UCSD-AML1 (cell line): ENCODE data around the gene SNED1.

Experiments
- DNase-seq: peaks from one replicate; lab custom pipeline; 2025; ENCODE audit not compliant: unreplicated experiment; lab: John Stamatoyannopoulos, UW

The SNED1 gene

DNA sequence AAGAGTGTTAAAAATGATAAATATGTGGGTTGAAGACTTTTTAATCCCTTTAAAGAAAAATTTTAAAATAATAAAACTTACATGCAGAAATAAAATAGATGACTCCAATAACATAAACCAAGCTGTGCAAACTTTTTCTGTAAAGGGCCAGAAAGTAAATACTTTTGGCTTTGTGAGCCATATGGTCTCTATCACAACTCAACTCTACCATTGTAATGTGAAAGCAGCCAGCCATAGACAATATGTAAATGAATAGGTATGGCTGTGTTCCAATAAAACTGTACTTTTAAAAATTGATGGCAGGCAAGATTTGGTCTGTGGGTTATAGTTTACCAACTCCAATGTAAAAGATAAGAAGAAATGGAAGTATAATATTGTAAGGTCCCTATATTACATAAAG is 45.2 kb downstream of the SNED1 start:
- DNase-seq: no peak

DNA sequence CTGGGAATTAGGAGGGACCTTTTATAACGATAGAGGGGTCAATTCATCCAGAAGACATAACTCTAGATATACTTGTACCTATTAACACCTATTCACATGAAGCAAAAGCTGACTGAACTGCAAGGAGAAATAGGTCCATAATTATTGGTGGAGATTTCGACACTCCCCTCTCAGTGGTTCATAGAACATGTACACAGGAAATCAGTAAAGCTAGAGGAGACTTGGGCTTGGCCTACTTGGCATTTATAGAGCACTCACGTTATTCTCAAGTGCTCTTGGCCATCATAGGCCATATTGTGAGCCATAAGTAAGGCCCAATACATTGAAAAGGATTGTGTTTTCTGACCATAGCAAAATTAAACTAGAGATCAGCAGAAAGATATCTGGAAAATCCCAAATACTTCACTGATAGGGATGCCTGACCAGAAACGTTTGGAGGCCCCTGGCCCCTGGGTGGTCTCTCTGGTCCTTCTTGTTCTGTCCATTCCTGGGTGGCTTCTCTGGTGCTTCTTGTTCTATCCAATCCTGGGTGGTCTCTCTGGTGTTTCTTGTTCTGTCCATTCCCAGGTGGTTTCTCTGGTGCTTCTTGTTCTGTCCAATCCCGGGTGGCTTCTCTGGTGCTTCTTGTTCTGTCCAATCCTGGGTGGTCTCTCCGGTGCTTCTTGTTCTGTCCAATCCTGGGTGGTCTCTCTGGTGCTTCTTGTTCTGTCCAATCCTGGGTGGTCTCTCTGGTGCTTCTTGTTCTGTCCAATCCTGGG is 49.0 kb downstream of the SNED1 start:
- no peak for DNase-seq

DNA sequence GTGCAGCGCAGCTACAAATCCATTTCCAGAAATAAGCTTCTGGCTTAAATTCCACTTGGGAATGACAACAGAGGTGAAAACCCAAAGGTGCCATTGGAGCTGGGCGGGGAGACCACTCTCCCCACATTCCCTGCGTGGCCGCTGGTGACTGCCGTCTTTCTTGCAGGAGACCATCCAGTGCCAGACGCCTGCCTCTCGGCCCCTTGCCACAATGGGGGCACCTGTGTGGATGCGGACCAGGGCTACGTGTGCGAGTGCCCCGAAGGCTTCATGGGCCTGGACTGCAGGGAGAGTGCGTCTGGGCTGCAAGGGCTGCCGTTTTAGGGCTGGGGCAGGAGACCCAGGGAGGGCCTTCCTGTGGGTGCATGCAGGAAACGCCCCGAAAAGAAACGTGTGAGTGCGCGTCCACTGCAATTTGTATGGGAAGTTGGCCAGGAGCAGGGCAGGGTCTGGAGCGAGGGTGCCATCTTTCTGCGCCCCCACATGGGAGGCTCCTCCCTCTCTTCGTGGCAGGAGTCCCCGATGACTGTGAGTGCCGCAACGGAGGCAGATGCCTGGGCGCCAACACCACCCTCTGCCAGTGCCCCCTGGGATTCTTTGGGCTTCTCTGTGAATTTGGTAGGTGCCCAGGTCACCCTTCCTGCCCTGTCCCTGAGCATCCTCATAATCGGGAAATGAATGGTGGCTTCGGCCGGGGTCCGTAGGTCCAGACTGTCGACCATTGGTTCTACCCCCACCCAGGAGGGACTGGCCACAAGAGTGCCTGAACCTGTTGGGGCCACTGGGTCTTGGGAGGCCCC is 49.9 kb downstream of the SNED1 start:
- no peak for DNase-seq

DNA sequence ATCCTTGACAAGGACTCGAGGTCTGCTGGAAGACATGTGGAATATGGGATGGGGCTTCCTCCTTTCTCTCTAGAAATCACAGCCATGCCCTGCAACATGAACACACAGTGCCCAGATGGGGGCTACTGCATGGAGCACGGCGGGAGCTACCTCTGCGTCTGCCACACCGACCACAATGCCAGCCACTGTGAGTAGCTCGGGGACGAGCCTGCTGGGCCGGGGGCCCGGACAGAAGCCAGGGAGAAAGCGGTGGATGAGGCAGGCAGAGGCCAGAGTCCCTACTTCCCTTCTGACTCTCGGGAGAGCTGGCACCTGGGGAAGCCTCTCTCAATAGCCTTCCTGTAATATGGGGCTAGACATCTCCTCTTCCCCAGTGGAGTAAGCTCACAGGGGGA is 50.5 kb downstream of the SNED1 start:
- DNase-seq: no peak

DNA sequence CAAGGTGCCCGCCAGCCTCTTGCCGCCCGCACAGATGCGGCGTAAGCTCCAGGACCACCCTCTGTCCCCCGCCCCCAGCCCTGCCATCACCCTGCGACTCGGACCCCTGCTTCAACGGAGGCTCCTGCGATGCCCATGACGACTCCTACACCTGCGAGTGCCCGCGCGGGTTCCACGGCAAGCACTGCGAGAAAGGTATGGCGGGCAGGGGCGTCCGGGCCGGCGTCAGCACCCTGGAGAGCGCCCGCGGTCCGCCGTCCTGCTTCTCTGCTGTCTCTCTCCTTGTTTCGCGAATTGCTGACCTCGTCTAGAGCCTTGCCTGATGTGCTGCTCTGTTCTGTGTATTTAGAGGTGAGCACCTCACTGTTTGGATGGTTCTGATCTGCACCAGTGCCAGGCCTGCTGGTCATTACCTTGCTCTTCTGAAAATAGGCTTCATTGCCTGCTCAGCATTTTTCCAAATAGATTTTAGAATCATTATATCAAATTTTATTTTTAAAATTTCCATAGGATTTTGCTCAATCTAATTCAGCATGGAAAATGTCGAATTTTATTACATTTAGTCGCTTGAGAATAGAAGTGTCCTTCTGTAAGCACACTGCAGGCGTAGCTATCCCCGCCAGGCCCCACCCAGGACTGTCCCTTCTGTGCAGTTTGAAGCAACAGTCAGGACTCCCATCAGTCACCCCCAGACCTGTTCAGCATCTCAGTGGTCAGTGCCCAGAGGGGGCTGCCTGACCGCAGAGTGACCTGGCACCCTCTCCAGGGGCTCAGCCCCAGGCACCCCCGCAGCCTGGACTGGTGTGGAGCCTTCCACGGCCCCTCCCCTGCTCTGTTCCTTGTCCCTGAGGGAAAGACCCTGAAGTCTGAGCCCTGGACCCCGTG is 51.6 kb downstream of the SNED1 start:
- no peak for DNase-seq

DNA sequence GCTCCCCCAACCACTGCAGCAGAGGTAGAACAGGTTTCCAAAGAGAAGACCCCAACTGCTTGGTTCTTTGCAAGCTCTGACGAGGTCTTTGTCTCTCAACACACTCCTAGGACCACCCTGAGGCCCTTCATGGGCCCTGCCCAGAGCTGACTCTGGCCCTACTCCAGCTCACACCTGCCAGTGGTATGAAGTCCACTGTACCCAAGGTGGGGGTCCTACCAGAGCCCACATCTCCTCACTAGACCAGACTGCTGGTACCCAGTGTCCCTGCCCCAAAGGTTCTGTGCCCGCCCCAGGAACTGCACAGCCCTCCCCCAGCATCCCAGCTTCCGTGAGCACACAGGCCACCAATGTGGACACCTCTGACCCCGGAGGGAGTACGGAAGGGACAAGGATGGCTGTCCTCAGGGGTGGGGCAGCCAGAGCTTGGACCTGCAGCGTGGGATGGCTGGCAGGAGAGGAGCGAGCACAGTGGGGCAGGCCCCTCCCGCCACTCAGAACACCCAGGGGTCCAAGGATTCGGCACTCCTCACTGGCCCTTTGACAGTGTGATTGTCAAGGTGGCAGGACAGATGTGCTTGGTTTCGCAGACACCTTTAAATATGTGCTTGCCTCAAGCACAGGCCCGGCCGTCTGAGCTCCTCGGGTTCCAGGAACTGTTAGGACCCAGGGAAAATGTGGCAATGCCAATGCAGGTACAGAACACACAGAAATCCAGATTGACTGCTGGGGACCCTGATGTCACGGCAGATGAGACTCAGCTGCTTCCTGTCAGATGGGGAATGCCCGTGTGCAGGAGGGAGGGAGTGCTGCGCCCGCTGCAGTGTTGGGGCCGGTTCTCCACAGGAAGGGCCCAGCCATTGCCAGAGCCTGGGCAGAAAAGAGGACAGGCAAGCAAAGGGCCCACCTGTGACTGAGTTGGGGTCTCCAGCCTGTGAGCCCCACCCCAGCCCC is 52.5 kb downstream of the SNED1 start:
- DNase-seq: no peak

DNA sequence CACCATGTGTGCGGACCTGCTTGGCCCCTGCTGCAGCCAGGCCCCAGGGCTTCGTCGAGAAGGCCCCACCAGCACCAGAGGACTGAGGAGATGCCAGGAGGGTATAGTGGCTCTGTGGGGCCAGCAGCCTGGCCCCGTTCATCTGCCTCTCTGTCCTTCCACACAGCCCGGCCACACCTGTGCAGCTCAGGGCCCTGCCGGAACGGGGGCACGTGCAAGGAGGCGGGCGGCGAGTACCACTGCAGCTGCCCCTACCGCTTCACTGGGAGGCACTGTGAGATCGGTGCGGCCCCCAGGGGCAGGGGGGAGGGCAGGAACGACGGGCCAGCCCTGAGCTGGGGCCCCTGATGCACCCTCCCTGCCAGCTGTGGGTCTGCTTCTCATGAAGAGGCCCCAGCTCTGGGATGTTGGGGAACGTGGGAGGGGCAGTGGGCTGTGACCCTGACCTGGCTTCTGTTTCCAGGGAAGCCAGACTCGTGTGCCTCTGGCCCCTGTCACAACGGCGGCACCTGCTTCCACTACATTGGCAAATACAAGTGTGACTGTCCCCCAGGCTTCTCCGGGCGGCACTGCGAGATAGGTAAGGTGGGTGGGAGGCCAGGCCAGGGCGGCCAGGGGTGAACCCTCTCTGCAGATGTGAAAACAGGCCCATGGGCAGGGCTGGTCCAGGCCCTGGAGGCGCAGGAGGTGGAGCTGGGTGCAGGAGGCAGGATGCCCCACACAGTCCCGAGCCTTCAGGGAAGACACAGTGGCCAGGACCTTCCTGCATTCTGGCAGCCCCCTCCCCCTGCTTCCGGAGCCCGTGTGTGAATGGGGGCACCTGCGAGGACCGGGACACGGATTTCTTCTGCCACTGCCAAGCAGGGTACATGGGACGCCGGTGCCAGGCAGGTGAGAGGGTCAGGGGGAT is 53.4 kb downstream of the SNED1 start:
- no peak for DNase-seq

DNA sequence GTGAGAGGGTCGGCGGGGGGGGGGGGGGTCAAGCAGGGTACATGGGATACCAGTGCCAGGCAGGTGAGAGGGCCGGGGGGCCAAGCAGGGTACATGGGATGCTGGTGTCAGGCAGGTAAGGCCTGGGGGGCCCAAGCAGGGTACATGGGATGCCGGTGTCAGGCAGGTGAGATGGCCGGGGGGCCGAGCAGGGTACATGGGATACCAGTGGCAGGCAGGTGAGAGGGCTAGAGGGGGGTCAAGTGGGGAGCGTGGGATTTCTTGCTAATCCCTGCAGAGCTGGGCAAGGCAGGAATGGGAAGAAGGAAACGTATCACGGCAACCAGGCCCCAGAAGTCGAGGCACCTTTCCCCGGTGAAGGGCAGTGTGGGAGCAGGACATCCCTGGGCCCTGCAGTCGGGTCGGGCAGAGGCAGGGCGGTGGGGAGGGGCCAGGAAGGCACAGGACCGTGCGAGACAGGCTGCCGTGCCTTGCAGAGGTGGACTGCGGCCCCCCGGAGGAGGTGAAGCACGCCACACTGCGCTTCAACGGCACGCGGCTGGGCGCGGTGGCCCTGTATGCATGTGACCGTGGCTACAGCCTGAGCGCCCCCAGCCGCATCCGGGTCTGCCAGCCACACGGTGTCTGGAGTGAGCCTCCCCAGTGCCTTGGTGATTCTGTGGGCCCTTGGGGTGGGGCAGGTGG is 54.4 kb downstream of the SNED1 start:
- no peak for DNase-seq

DNA sequence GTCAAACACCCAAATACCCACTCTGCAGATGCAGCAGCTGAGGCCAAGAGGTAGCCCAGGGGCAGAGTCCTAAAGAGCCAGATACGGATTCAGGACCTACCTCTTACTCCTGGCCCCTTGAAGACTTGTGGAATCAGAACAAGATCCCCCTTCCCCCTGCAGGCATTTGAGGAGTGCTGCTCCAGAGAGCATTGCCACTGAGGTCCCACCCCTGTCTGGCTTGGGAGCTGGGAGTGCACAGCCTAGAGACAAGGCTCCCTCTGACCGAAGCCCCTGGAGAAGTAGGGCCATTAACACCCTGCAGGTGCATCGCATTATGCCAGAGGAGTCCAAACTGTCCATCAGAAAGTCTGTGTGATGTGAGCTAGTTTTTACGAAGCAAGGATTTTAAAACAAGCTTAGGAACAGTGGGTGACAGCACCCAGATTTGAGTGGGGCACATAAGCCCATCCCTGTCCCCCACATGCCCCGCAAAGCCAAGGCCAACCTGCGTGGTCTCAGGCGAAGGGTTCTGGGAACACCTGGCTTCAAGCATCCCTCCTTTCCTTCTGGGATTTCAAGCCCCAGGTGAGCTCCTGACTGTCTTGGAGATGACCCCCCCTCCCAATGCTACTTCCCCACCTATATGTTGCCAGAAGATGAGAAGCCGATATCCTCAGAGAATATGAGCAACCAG is 55.3 kb downstream of the SNED1 start:
- no peak for DNase-seq

DNA sequence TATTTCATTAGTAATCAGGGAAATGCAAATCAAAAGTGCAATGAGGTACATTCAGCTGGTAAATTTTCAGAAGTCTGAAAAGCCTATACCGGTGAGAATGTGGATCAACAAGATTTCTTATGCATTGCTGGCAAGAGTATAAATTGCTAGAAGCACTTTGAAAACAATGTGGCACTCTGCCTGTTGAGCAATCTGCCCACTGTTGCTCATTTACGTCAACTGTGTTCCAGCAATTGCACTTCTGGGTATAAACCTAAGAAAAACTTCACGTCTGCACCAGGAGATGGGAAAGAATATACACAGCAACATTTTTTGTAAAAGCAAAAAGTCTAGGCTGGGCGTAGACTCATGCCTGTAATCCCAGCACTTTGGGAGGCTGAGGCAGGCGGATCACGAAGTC is 62.9 kb downstream of the SNED1 start:
- no peak for DNase-seq

DNA sequence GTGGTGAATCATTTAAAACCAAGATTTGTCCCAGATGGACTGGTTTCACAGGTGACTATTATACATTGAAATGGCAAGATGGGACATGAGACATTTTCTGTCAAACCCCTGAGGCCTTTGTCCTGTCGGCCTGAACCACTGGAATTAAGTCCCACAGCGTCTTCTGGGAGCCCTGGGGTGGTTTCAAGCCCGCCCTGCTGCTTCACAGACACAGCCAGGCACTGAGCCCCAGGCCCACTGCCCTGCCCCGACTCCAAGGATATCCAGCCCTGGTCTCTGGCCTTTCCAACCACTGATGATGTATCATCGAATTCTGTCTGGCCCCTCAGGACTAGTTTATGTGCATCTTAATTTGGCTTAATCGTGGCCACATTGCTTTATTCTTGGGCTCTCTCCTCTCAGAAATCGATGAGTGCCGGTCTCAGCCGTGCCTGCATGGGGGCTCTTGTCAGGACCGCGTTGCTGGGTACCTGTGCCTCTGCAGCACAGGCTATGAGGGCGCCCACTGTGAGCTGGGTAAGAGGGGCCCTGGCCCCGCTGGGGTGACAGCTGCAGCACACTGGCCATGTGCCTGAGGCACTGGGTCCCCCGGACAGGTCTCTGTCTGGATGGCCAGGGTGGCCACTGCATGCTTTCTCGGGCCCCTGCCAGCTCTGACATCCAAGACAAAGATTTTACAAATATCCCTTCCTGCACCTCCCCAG is 64.1 kb downstream of the SNED1 start:
- no peak for DNase-seq

DNA sequence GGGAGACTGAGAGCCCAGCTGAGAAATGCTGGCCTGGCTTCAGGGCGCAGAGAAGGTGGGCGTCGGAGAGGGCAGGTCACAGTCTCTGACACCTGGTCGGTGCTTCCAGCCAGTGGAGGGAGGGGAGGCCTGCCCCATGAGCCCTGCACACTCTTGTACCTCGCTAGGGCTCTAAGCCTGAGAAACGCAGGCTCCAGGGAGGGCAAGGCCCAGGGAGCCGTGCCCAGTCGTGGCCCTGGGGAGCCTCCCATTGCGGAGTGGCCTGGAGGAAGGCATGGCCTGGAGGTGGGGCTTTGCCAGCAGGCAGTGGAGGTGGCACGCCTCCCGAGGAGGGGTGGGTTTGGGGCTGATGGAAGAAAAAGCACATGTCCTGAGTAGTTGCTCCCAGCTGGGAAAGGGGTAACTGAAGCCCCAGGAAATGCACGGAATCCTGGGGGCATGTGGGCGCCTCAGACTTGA is 64.7 kb downstream of the SNED1 start:
- DNase-seq: no peak

DNA sequence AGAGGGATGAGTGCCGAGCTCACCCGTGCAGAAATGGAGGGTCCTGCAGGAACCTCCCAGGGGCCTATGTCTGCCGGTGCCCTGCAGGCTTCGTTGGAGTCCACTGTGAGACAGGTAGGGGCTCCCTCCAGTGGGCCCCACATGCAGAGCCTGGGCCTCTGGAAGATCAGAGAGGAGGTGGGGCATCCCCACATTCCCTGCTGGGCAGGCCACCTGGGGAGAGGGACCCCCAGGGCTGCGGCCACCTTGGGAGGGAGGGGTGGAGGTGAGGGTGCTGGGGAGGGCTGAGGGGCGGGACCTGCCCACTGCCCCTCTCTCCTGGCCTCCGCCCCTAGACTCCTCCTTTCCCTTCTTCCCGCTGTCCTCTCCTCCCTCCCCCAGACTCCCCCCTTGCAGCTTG is 65.2 kb downstream of the SNED1 start:
- no peak for DNase-seq

DNA sequence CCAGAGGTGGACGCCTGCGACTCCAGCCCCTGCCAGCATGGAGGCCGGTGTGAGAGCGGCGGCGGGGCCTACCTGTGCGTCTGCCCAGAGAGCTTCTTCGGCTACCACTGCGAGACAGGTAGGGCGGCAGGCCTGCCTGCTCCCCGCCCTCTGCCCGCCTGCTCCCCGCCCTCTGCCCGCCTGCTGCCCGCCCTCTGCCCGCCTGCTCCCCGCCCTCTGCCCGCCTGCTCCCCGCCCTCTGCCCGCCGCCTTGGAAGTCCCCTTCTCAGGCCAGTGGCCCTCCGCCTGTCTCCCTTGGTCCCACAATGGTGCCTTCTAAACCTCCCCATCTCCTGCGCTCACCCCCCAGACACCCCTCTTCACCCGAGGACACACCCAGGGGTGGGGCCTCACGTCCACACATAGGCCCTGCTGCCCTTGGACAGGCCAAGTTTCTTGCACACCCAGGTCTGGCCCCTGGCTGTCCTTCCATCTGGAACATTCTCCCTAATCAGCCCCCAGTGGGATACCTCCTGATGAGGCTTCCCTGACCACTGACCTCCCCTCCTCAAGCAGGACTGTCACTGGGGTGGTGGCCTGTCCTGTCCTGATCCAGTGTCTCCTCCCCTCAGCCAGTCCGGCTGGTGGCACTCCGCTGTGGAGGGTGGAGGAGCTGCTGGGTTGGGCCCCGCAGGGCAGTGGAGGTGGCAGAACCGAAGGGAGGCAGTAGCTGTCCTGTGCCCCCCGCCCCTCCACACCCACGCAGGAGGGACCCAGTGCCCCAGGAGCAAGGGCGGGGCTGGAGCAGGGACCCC is 65.8 kb downstream of the SNED1 start:
- no peak for DNase-seq

DNA sequence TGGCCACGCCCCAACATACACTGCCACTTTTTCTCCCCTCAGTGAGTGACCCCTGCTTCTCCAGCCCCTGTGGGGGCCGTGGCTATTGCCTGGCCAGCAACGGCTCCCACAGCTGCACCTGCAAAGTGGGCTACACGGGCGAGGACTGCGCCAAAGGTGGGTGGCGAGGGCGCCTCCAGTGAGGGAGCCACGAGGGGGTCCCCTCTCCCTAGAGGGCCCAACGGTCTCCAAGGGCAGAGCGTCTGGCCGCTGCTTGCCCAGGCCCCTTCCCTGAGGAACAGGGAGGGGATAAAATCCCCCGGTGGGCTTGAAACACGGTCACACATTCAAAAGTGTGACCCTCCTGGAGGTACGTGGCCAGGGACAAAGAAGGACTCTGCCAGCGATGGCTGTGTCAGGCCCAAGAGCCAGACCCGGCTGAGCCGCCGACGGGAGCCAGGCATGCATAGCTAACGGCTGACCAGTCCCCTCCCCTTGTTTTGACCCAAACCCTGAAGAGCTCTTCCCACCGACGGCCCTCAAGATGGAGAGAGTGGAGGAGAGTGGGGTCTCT is 66.5 kb downstream of the SNED1 start:
- DNase-seq: no peak

DNA sequence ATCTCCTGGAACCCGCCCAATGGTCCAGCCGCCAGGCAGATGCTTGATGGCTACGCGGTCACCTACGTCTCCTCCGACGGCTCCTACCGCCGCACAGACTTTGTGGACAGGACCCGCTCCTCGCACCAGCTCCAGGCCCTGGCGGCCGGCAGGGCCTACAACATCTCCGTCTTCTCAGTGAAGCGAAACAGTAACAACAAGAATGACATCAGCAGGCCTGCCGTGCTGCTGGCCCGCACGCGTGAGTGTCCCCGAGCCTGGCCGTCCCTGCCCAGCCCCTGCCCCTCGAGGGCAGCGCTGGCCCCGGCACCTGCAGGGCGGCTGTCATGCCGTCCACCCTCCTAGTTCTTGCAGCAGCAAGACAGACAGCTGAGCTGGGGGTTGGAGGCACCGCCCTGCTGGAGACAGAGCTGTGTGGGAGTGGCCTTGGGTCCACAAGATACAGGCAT is 67.0 kb downstream of the SNED1 start:
- DNase-seq: no peak
